Smooth muscle cell (in vitro differentiated cells): ENCODE data around the gene CNPY4. TPM values are rescaled to one million over a fixed set of nuclear protein-coding genes. Genes with fewer than 3 reads are reported as not detected.

Source experiments
- DNase-seq: peaks from one replicate; lab custom pipeline; 2025; ENCODE audit not compliant: unreplicated experiment; lab: John Stamatoyannopoulos, UW
- H2AFZ ChIP-seq: fragments of 200-600 bp; sonication (generic); 2 replicates; pipeline ENCODE4 v1.6.0; 2016; ENCODE audit warnings: antibody characterized with exemption, low read depth, mild to moderate bottlenecking
- H3F3A ChIP-seq: fragments of 200-600 bp; sonication (generic); 2 replicates; pipeline ENCODE4 v1.6.0; 2017; ENCODE audit warnings: antibody characterized with exemption, low read depth
- H3K27ac ChIP-seq: fragments of 200-600 bp; sonication (generic); 2 replicates; pipeline ENCODE4 v1.5.1; 2016; ENCODE audit warnings: low read depth, mild to moderate bottlenecking
- H3K27me3 ChIP-seq: fragments of 200-600 bp; sonication (generic); 2 replicates; pipeline ENCODE4 v1.6.1; 2016; ENCODE audit warnings: low read depth, mild to moderate bottlenecking
- H3K36me3 ChIP-seq: fragments of 200-600 bp; sonication (generic); 2 replicates; pipeline ENCODE4 v1.5.1; 2016; ENCODE audit warnings: low read depth
- H3K4me1 ChIP-seq: fragments of 200-600 bp; sonication (generic); 2 replicates; pipeline ENCODE4 v1.5.1; 2016; ENCODE audit warnings: low read depth
- H3K4me2 ChIP-seq: fragments of 200-600 bp; sonication (generic); 2 replicates; pipeline ENCODE4 v1.6.0; 2016; ENCODE audit warnings: mild to moderate bottlenecking
- H3K4me3 ChIP-seq: fragments of 200-600 bp; sonication (generic); 2 replicates; pipeline ENCODE4 v1.5.1; 2016; ENCODE audit warnings: mild to moderate bottlenecking
- H3K79me2 ChIP-seq: fragments of 200-600 bp; sonication (generic); 2 replicates; pipeline ENCODE4 v1.6.0; 2016; ENCODE audit warnings: low read depth, mild to moderate bottlenecking
- H3K9ac ChIP-seq: fragments of 200-600 bp; sonication (generic); 2 replicates; pipeline ENCODE4 v1.6.0; 2016; ENCODE audit warnings: low read depth
- H3K9me3 ChIP-seq: fragments of 200-600 bp; sonication (generic); replicated peaks from 2 replicates; pipeline ENCODE4 v1.5.1; 2016; ENCODE audit warnings: low read depth
- H4K20me1 ChIP-seq: fragments of 200-600 bp; sonication (generic); 2 replicates; pipeline ENCODE4 v1.6.0; 2016; ENCODE audit warnings: low read depth
- WGBS: methylation state at CpG from one replicate; pipeline ENCODE4 v1.1.7; 2016; ENCODE audit warnings: low lambda C conversion rate; 5-methylcytosine and 5-hydroxymethylcytosine counted together
- polyA plus RNA-seq: library from polyadenylated mRNA; unstranded; fragments of >200 nt; fragmentation: Nextera tagmentation; extraction: Ambion mirVana; gene quantifications from 2 replicates; pipeline ENCODE4 v1.2.1, GENCODE V29; 2016
- total RNA-seq: library from RNA; depleted of rRNA; stranded (reverse); fragments of >200 nt; gene quantifications from 2 replicates; pipeline ENCODE4 v1.2.3, GENCODE V29; 2014
- TF ChIP-seq, protein P1 (sequence below): fragments of 200-600 bp; sonication (generic); IDR thresholded peaks from 2 replicates; pipeline ENCODE4 v1.5.1; 2017; ENCODE audit warnings: borderline replicate concordance, mild to moderate bottlenecking, antibody characterized with exemption; ENCODE audit not compliant: insufficient read depth, poor library complexity, severe bottlenecking

The CNPY4 gene
- total and polyA plus RNA-seq, 2 experiments from 2014 or later, result 22.6 to 39.5 TPM

DNA sequence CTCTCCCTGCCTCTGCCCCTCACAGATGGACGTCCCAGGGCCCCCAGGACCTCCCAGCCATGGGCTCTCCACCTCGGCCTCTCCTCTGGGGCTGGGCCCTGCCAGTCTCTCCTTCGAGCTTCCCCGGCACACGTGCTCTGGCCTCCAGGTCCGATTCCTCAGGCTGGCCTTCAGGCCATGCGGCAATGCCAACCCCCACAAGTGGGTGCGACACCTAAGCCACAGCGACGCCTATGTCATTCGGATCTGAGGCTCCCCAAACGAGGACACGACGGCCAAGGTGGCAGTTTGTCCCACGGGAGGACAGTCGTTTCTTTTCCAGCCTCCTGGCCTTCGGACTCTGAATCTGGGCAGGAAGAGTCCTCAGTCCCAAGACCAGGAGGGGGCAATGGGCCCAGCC lies 12.8 kb upstream of the CNPY4 start:
- no peaks in the 10 kb centered on the region for H4K20me1 ChIP-seq
- no peak overlapping the region for H2AFZ ChIP-seq
- DNase-seq, result no peak
- no peaks in the 10 kb centered on the region for H3K36me3 ChIP-seq
- no peaks in the 10 kb centered on the region for H3K9me3 ChIP-seq
- no peak overlapping the region for H3K9ac ChIP-seq
- H3K79me2 ChIP-seq, result no peaks in the 10 kb centered on the region
- TF ChIP-seq, protein P1, sequence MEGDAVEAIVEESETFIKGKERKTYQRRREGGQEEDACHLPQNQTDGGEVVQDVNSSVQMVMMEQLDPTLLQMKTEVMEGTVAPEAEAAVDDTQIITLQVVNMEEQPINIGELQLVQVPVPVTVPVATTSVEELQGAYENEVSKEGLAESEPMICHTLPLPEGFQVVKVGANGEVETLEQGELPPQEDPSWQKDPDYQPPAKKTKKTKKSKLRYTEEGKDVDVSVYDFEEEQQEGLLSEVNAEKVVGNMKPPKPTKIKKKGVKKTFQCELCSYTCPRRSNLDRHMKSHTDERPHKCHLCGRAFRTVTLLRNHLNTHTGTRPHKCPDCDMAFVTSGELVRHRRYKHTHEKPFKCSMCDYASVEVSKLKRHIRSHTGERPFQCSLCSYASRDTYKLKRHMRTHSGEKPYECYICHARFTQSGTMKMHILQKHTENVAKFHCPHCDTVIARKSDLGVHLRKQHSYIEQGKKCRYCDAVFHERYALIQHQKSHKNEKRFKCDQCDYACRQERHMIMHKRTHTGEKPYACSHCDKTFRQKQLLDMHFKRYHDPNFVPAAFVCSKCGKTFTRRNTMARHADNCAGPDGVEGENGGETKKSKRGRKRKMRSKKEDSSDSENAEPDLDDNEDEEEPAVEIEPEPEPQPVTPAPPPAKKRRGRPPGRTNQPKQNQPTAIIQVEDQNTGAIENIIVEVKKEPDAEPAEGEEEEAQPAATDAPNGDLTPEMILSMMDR, result no peak
- 97% methylated on average over 16 of the region's 17 CpGs for WGBS
- H3K4me3 ChIP-seq, result no peak overlapping the region
- H3K27me3 ChIP-seq, result no peaks in the 10 kb centered on the region
- H3K4me2 ChIP-seq, result no peak overlapping the region
- H3K27ac ChIP-seq, result no peak overlapping the region
- peaks cover 5% of the 10 kb centered on the region for H3F3A ChIP-seq
- H3K4me1 ChIP-seq, result no peaks in the 10 kb centered on the region

DNA sequence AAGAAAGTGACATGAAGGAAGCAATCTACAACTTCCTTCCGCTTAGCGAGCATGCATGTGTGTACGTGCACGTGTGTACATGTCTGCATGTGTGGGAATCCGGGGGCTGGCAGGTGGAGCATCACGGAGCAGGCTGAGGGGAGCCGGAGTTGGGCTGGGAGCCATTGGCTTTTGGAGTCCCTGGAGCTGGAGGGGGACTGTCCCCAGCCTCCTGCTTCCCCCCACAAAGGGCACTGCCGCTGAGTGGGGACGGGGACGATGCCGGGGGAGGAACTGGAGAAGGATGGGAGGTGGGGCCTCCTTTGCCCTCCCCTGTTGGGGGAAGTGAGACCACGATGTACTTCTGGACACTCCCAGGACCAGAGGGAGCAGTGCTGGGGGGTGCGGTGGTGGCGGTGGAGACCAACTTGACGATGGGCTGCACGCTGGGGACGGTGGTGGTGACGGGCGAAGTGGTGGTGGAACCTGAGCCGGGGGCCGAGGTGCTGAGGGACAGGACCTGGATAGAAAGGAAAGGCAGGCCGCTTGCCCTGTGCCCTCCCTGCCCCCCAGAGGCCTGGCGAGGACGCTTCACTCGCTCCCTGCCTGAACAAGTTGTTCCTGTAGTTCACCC lies 12.2 kb upstream of the CNPY4 start:
- H3K9me3 ChIP-seq, result no peaks in the 10 kb centered on the region
- H4K20me1 ChIP-seq, result no peaks in the 10 kb centered on the region
- H3K4me2 ChIP-seq, result no peak overlapping the region
- no peak overlapping the region for H3K4me3 ChIP-seq
- H3K4me1 ChIP-seq, result no peaks in the 10 kb centered on the region
- H3K27me3 ChIP-seq, result no peaks in the 10 kb centered on the region
- no peak overlapping the region for H3K27ac ChIP-seq
- 96% methylated on average over 21 of the region's 25 CpGs for WGBS
- H3K9ac ChIP-seq, result no peak overlapping the region
- H3F3A ChIP-seq, result peaks cover 5% of the 10 kb centered on the region
- no peak overlapping the region for H2AFZ ChIP-seq
- TF ChIP-seq, protein P1, result no peak
- H3K79me2 ChIP-seq, result no peaks in the 10 kb centered on the region
- no peaks in the 10 kb centered on the region for H3K36me3 ChIP-seq
- no peak for DNase-seq

DNA sequence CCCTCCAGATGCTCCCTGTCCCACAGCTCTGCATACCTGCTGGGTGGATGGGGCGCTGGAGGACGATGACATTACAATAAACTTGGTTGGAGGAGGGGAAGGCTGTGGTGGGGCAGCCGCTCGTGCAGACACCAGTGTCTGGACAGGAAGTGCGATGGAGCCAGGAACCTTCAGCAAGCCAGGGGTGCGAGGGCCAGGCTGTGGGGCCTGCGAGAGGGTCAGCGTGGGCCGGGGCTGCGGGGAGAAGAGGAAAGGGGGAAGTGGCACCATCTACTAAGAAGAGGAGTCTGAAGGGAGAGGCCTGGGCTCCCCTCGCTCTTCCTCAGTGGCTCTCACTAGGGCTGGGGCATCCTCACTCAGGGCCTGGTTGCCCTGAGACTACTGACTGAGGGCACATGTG lies 11.5 kb upstream of the CNPY4 start:
- H3K79me2 ChIP-seq, result no peaks in the 10 kb centered on the region
- no peaks in the 10 kb centered on the region for H4K20me1 ChIP-seq
- H3K4me2 ChIP-seq, result no peak overlapping the region
- H3K27ac ChIP-seq, result no peak overlapping the region
- no peak for DNase-seq
- H3K4me3 ChIP-seq, result no peak overlapping the region
- no peaks in the 10 kb centered on the region for H3K9me3 ChIP-seq
- no peak overlapping the region for H3K9ac ChIP-seq
- no peaks in the 10 kb centered on the region for H3K27me3 ChIP-seq
- H3K36me3 ChIP-seq, result peaks cover 3% of the 10 kb centered on the region
- H2AFZ ChIP-seq, result no peak overlapping the region
- H3F3A ChIP-seq, result peaks cover 5% of the 10 kb centered on the region
- 87% methylated on average over 9 of the region's 11 CpGs for WGBS
- TF ChIP-seq, protein P1, result no peak
- H3K4me1 ChIP-seq, result no peaks in the 10 kb centered on the region

DNA sequence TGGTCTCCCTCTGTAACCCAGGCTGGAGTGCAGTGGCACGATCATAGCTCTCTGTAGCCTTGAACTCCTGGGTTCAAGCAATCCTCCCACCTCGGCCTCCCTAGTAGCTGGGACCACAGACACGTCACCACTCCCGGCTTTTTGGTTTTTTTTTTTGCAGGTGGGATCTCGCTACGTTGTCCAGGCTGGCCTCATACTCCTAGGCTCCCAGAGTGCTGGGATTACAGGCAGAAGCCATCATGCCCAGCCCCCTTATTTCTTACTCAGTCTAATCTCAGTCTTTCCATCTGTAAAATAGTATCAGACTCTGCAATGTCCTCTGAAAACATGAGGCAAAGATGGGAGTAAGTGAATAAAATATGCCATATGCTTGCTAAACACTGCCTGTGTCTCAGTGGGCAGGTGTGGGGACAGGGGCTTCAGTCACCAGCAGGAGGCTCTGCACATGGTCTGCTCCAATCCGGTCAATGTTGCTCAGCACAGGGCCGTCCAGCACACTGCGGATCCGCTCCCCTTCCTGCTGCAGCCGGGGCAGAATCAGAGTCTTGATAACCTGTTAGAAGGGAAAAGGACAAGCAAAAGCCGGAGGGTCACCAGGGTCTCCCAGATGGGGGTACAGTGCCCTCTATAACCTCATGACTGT lies 9.8 kb upstream of the CNPY4 start:
- peaks cover 3% of the 10 kb centered on the region for H3K36me3 ChIP-seq
- 90% methylated on average over 12 of the region's 12 CpGs for WGBS

More for the DNA sequence above, 9.8 kb upstream of the CNPY4 start:
- Histone ChIP-seq H2AFZ (no peak overlapping the region), H3K4me1 (no peaks in the 10 kb centered on the region), H3K4me3 (no peak overlapping the region), H3K4me2 (no peak overlapping the region), H3K27me3 (no peaks in the 10 kb centered on the region), H4K20me1 (no peaks in the 10 kb centered on the region), H3F3A (no peaks in the 10 kb centered on the region), H3K27ac (no peak overlapping the region), H3K9ac (no peak overlapping the region), H3K9me3 (no peaks in the 10 kb centered on the region), H3K79me2 (no peaks in the 10 kb centered on the region)
- DNase-seq, result no peak
- TF ChIP-seq, protein P1, result no peak
